HepG2 (cell line): ENCODE measurements around the gene ABHD15. TPM values are rescaled to one million over a fixed set of nuclear protein-coding genes. Genes with fewer than 3 reads are reported as not detected.

Experiments
- ATAC-seq: fragments of 200-7000 bp; cut with Tn5 transposase; 3 replicates; pipeline ENCODE4 v1.9.1; 2020; ENCODE audit warnings: mild to moderate bottlenecking, moderate library complexity
- BruUV-seq: library from RNA; stranded (reverse); fragments of 400-500 nt; replicated peaks from 2 replicates; lab custom pipeline; 2021; lab: Mats Ljungman, UMichigan
- CTCF ChIA-PET: fragments of 300-600 bp; formaldehyde crosslinking; extraction: SDS; loops from one replicate; lab custom pipeline; 2021; ENCODE audit warnings: low total read pairs, inconsistent platforms, low intra/inter-chr PET ratio; lab: Yijun Ruan, JAX
- POLR2A ChIA-PET: fragments of 350-600 bp; sonication (Branson Sonifier 250); formaldehyde crosslinking; loops from one replicate; lab custom pipeline; 2020; ENCODE audit warnings: antibody characterized with exemption, inconsistent platforms; lab: Yijun Ruan, JAX
- DNase-seq: peaks from one replicate; pipeline ENCODE4 v3.0.0-alpha.2; 2015; ENCODE audit warnings: low spot score
- FAIRE-seq: peaks from 3 replicates; lab custom pipeline; 2011; peaks lifted over from hg19 to GRCh38; lab: Jason Lieb, UNC
- H2AFZ ChIP-seq: one replicate; pipeline ENCODE4 v1.6.1; 2011; ENCODE audit warnings: low read length, inconsistent platforms
- H3K27ac ChIP-seq: fragments of 300-600 bp; 3 replicates; pipeline ENCODE4 v1.8.0; 2011; ENCODE audit warnings: mixed run types, mild to moderate bottlenecking, mixed read lengths, low read length, inconsistent platforms; ENCODE audit not compliant: insufficient read depth; ENCODE audit errors: extremely low read length
- H3K27me3 ChIP-seq, 2 experiments: fragments of 200-600 bp in 1 of 2; 2 replicates in 1 of 2; 3 replicates in 1 of 2; pipeline versions ENCODE4 v1.6.0 to v1.8.0; 2011; ENCODE audit warnings: low read length in 2 of 2, mild to moderate bottlenecking in 2 of 2, moderate library complexity in 2 of 2, inconsistent platforms in 1 of 2; ENCODE audit not compliant: insufficient read depth in 2 of 2, control insufficient read depth in 1 of 2
- H3K36me3 ChIP-seq, 2 experiments: fragments of 200-600 bp in 1 of 2; replicated peaks in 1 of 2; 2 replicates in 1 of 2; 3 replicates in 1 of 2; pipeline versions ENCODE4 v1.5.1 to v1.8.0; 2011; ENCODE audit warnings: low read length in 2 of 2, inconsistent platforms in 1 of 2; ENCODE audit not compliant: insufficient read depth in 2 of 2, control insufficient read depth in 1 of 2
- H3K4me1 ChIP-seq: 2 replicates; pipeline ENCODE4 v1.5.1; 2012; ENCODE audit warnings: low read length, inconsistent platforms; ENCODE audit not compliant: insufficient read depth
- H3K4me2 ChIP-seq: 2 replicates; pipeline ENCODE4 v1.6.0; 2011; ENCODE audit warnings: low read depth, low read length, inconsistent platforms
- H3K4me3 ChIP-seq, 3 experiments: fragments of 200-600 bp in 1 of 3; sonication (generic), shearing (Covaris generic) in 1 of 3; replicated peaks in 1 of 3; 2 replicates each; pipeline ENCODE4 v1.5.1; 2011 to 2016; ENCODE audit warnings: low read length in 3 of 3, inconsistent platforms in 2 of 3, low read depth in 2 of 3, mild to moderate bottlenecking in 2 of 3, control low read depth in 1 of 3, mixed read lengths in 1 of 3; ENCODE audit not compliant: insufficient read depth in 1 of 3
- H3K79me2 ChIP-seq: one replicate; pipeline ENCODE4 v1.6.1; 2011; ENCODE audit warnings: low read length, inconsistent platforms; ENCODE audit not compliant: insufficient read depth
- H3K9ac ChIP-seq: 2 replicates; pipeline ENCODE4 v1.6.0; 2011; ENCODE audit warnings: mild to moderate bottlenecking, low read depth, low read length, inconsistent platforms; ENCODE audit not compliant: insufficient read depth
- H3K9me3 ChIP-seq: 2 replicates; pipeline ENCODE4 v1.5.1; 2012; ENCODE audit warnings: mild to moderate bottlenecking, low read length
- H4K20me1 ChIP-seq: 2 replicates; pipeline ENCODE4 v1.6.0; 2011; ENCODE audit warnings: inconsistent platforms, mild to moderate bottlenecking, low read length, moderate library complexity; ENCODE audit not compliant: insufficient read depth
- CREB1 ChIP-seq, 2 experiments: fragments of 450-650 bp in 1 of 2; IDR thresholded peaks; 2 replicates each; pipeline ENCODE4 v1.6.1; 2016 to 2017; ENCODE audit warnings: control low read depth in 1 of 2, mild to moderate bottlenecking in 1 of 2, missing compliant biosample characterization in 1 of 2, missing genetic modification characterization in 1 of 2
- CREBL2 ChIP-seq: sonication (generic); formaldehyde crosslinking; IDR thresholded peaks from 2 replicates; pipeline ENCODE4 v1.8.1; 2023; ENCODE audit warnings: missing genetic modification reagents, mild to moderate bottlenecking, borderline replicate concordance
- HNRNPK ChIP-seq: fragments of 200-400 bp; formaldehyde crosslinking; IDR thresholded peaks from 2 replicates; pipeline ENCODE4 v1.6.1; 2018; ENCODE audit warnings: low read length, low read depth, moderate library complexity, mild to moderate bottlenecking; ENCODE audit not compliant: poor library complexity, severe bottlenecking
- JUND ChIP-seq: sonication (generic); formaldehyde crosslinking; IDR thresholded peaks from 2 replicates; pipeline ENCODE4 v1.8.0; 2022; ENCODE audit warnings: mild to moderate bottlenecking, missing genetic modification reagents
- PAX8 ChIP-seq: sonication (generic); formaldehyde crosslinking; IDR thresholded peaks from 2 replicates; pipeline ENCODE4 v1.8.0; 2022; ENCODE audit warnings: mild to moderate bottlenecking, missing genetic modification reagents, borderline replicate concordance
- SOX6 ChIP-seq, 2 experiments: fragments of 450-650 bp in 1 of 2; sonication (generic) in 1 of 2; formaldehyde crosslinking in 1 of 2; IDR thresholded peaks; 2 replicates each; pipeline versions ENCODE4 v1.4.0 to v1.6.1; 2017 to 2020; ENCODE audit warnings: antibody characterized with exemption in 1 of 2, mild to moderate bottlenecking in 1 of 2, missing genetic modification reagents in 1 of 2
- YEATS4 ChIP-seq: sonication (generic); formaldehyde crosslinking; IDR thresholded peaks from 2 replicates; pipeline ENCODE4 v1.4.0; 2020; ENCODE audit warnings: missing genetic modification reagents, borderline replicate concordance
- ZHX2 ChIP-seq, 2 experiments: sonication (generic) in 1 of 2; formaldehyde crosslinking in 1 of 2; IDR thresholded peaks; 2 replicates each; pipeline versions ENCODE4 v1.6.1 to v1.9.0; 2014 to 2022; ENCODE audit warnings: antibody characterized with exemption in 1 of 2, borderline replicate concordance in 1 of 2, inconsistent platforms in 1 of 2, low read depth in 1 of 2, missing genetic modification reagents in 1 of 2
- ZNF296 ChIP-seq: sonication (generic); formaldehyde crosslinking; conservative IDR thresholded peaks from 2 replicates; pipeline ENCODE4 v1.5.0; 2020; ENCODE audit warnings: mild to moderate bottlenecking, missing genetic modification reagents
- ZNF574 ChIP-seq: sonication (generic); formaldehyde crosslinking; IDR thresholded peaks from 2 replicates; pipeline ENCODE4 v1.4.0; 2020; ENCODE audit warnings: missing genetic modification reagents
- ZNF672 ChIP-seq: sonication (generic); formaldehyde crosslinking; IDR thresholded peaks from 2 replicates; pipeline ENCODE4 v1.8.1; 2022; ENCODE audit warnings: missing genetic modification reagents
- WGBS: methylation state at CpG from one replicate; pipeline ENCODE4 v1.1.6; 2017; ENCODE audit warnings: low lambda C conversion rate; 5-methylcytosine and 5-hydroxymethylcytosine counted together
- in situ Hi-C: cut with HindIII; loops from 2 replicates; pipeline ENCODE4 v1.10.0; 2017; ENCODE audit warnings: low pct_unique_long_range_greater_than_20kb; ENCODE audit not compliant: extremely low pct_ligation_motif_present
- intact Hi-C: fragments of 100-400 bp; cut with micrococcal nuclease; formaldehyde crosslinking; loops from one replicate; pipeline ENCODE4 v1.10.0; 2022; ENCODE audit not compliant: unreplicated experiment
- polyA plus RNA-seq, 8 experiments: library from polyadenylated mRNA; depleted of rRNA in 3 of 8; stranded (reverse) in 7 of 8; unstranded in 1 of 8; fragments of >200 nt; fragmentation: Illumina TruSeq in 4 of 8; extraction: Trizol in 4 of 8; gene quantifications; 2 replicates each; pipeline versions ENCODE4 v1.2.1 to v1.2.3, GENCODE V29; 2011 to 2016; ENCODE audit warnings: low read depth in 4 of 8, missing spikeins in 1 of 8, mixed read lengths in 1 of 8; ENCODE audit not compliant: insufficient read depth in 1 of 8
- total RNA-seq, 5 experiments: library from RNA; depleted of rRNA; stranded (reverse); fragments of >200 nt; fragmentation: Illumina TruSeq; extraction: Trizol; gene quantifications; 2 replicates each; pipeline ENCODE4 v1.2.3, GENCODE V29; 2016; ENCODE audit warnings: low read depth in 1 of 5

The ABHD15 gene
- total and polyA plus RNA-seq, 2 of the 13 experiments (the other 11 are each of a cell fraction or from before 2014, with no cell fraction given) = 2.4 to 7.7 TPM

GRCh38 chr17:29567304-29567553 lies 392 bp upstream of the ABHD15 start (continued):
- TF ChIP-seq HNRNPK (peak; percentile 12), ZNF296 (CRISPR knock-in tag) (no peak), ZNF574 (CRISPR knock-in tag) (no peak), PAX8 (CRISPR knock-in tag) (0 out of 2 replicates have a peak, but pooled peaks have one; percentile 26), SOX6 (IDR thresholded peaks at IDR 0.05) (no peak), SOX6 (CRISPR knock-in tag; IDR thresholded peaks at IDR 0.05) (peak; percentile 4; the same call in 1 of the 2 replicates)
- TF ChIP-seq, all 625 proteins: peak for 4

GRCh38 chr17:29565643-29566472 lies 979 bp downstream of the ABHD15 start:
- Histone ChIP-seq H3K4me2 (peak overlapping the region; percentile 84), H3K4me3 (peak overlapping the region; percentile 68 to 94 (median 84)), H3K4me1 (peaks cover 29% of the 10 kb centered on the region), H3K9ac (peak overlapping the region; percentile 28; the same call in 1 of the 2 replicates), H3K27me3 (no peaks in the 10 kb centered on the region), H3K9me3 (no peaks in the 10 kb centered on the region), H2AFZ (no peak overlapping the region), H3K36me3 (no peaks in the 10 kb centered on the region), H4K20me1 (0 out of 2 replicates have a peak, but pooled peaks cover 5% of the 10 kb centered on the region), H3K79me2 (no peaks in the 10 kb centered on the region), H3K27ac (no peak overlapping the region)
- peak; percentile 56 for FAIRE-seq
- peak; percentile 25 for DNase-seq
- BruUV-seq = TSS peak; percentile 31
- ATAC-seq = peak; percentile 32
- 2% methylated on average over 11 of the region's 55 CpGs for WGBS
- POLR2A ChIA-PET = interaction anchor here (0.7 to 3.1 kb wide), 7 partner anchors 9 to 271 kb away, joined by 3 to 24 read pairs (median 6); partner anchors contain the start of gene TAOK1
- CTCF ChIA-PET = interaction anchor here (0.8 kb wide), 1 partner anchor 14 kb away, joined by 3 read pairs; no protein-coding TSS in a partner anchor
- in situ Hi-C loops = no loop called here
- intact Hi-C loops = loop anchor here (10.0 kb wide), 1 partner anchor 271 kb away; the partner anchor contains the start of gene NUFIP2
- TF ChIP-seq CREB1 (IDR thresholded peaks at IDR 0.05) (no peak), CREB1 (CRISPR knock-in tag; IDR thresholded peaks at IDR 0.05) (no peak), JUND (CRISPR knock-in tag) (no peak), ZHX2 (IDR thresholded peaks at IDR 0.05; ENCODE audit: low read depth) (no peak), ZHX2 (CRISPR knock-in tag; IDR thresholded peaks at IDR 0.05; ENCODE audit: borderline replicate concordance) (no peak), ZNF672 (CRISPR knock-in tag) (no peak), YEATS4 (CRISPR knock-in tag) (peak; percentile 32; the same call in 1 of the 2 replicates), CREBL2 (CRISPR knock-in tag) (no peak)
